ENCODE measurements around the gene CCDC88C.
"Not testable (repeated sequence)": the region's sequence is repeated elsewhere in the genome, so short reads cannot be mapped to it uniquely, and the experiment has no call there.

The CCDC88C gene

GRCh38 chr14:91269076-91269991 is 148.3 kb downstream of the CCDC88C start:
- no peak for DNase-seq (ENCODE audit: low read depth in 2 of 2)

DNA sequence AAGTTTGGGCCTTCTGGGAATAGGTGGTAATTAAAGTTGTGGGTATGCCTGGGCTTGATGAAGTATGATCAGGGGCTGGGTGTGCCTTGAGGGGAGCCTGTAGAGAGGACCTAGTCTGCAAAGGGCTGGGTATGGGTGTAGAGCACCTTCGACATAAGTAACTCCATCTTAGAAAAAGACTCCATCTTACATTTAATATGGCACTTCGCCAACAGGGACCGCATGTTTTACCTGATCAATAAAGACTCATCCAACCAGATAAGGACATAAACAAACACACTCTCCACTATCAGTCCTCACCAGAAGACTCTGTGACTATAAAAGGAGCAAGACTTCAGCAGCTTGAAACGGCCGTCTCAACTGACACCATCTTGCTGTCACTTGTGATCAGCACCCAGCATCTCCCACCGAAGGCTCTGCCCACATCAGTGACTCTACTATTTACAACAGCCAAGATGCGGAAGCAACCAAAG is 149.6 kb downstream of the CCDC88C start:
- DNase-seq (ENCODE audit: low read depth in 2 of 2) = no peak

GRCh38 chr14:91266276-91266675 is 151.3 kb downstream of the CCDC88C start:
- DNase-seq (ENCODE audit: low read depth in 2 of 2) = not testable (repeated sequence)

DNA sequence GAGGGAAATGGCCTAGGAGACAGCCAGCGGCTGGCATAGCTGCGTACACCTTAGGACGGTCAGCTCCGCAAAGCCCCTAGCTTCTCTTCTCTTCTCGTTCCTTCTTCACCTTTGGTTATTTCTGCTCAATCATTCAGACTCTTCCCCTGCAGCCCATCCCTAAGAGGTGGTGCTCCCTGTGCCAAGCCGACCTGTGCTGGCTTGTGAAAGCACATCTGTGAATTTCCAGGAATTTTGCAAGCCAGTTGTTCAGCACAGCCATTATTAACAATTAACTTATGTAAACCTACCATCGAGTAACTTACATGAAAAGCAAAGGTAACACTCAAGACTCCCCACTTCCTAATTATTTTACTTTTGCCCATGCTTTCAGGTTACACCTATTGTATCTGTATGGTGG is 152.2 kb downstream of the CCDC88C start:
- DNase-seq (ENCODE audit: low read depth in 2 of 2) = no peak

GRCh38 chr14:91264151-91265150 is 153.2 kb downstream of the CCDC88C start:
- DNase-seq (ENCODE audit: low read depth in 2 of 2) = no peak

- DNase-seq (ENCODE audit: low read depth in 2 of 2) = no peak
These were observed 154.3 kb downstream of the CCDC88C start for GRCh38 chr14:91263329-91263728.

DNA sequence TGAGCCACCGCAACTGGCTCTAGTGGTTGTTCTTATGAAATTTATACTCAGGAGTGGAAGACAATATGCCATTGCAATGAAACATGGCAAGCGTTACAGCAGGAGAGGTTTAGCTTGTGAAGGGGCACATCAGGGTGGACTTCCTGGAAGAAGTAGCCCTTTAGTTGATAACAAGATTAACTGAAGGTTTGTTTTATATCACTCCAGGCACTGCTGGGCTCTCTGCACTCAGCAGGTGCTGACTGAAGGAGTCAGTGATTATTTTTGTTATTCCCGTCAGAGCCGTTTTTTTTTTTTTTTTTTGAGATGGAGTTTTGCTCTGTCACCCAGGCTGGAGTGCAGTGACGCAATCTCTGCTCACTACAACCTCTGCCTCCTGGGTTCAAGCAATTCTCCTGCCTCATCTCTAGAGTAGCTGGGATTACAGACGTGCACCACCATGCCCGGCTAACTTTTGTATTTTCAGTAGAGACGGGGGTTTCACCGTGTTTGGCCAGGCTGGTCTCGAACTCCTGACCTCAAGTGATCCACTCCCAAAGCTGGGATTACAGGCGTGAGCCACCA is 155.6 kb downstream of the CCDC88C start:
- no peak for DNase-seq (ENCODE audit: low read depth in 2 of 2)

GRCh38 chr14:91261115-91261514 is 156.5 kb downstream of the CCDC88C start:
- no peak for DNase-seq (ENCODE audit: low read depth in 2 of 2)

DNA sequence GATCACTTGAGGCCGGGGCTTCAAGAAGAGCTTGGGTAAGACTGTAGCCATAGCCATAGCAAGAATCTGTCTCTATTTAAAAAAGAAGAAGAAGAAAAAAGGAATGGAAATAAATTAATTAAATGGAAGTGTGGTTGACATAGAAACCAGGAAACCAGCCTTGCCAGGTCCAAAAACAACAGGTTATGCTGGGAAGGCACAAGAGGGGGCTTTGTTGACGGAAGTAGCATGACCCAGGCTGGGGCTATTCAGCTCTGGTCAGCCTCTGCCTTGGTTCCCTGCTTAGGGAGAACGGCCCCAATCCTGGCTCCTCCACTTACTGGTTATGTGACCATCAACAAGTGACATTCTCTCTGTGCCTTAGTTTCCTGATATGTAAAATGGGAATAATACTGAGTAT is 158.7 kb downstream of the CCDC88C start:
- DNase-seq (ENCODE audit: low read depth in 2 of 2) = no peak

DNA sequence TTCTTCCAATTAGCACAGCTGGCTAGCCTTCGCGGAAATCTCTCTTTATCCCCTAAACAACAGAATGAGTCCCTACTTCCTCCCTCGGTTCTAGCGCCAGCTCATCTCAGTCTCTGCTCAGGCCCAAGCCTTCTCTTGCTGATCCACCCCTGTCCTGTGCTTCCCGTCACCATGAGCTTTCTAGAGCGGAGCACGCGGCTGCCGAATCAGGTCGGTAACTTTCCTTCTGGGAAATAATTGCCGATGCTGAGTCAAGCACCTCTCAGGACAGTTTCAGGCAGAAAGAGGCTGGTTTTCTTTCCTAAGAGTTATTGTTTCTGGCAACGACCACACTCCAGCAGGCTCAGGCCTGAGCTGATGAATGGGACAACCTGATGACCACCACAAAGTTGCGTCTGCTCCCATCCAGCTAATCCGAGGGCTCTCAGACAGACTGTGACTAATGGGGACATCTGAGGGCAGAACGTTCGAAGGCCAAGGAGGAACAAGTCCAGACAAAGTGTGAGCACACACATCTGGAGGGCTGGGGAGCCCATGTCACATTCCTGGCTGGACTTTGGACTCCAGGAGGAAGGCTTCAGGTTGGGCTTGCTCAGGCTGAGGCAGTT is 159.5 kb downstream of the CCDC88C start:
- no peak for DNase-seq (ENCODE audit: low read depth in 2 of 2)

GRCh38 chr14:91257328-91258010 is 160.2 kb downstream of the CCDC88C start:
- no peak for DNase-seq (ENCODE audit: low read depth in 2 of 2)

DNA sequence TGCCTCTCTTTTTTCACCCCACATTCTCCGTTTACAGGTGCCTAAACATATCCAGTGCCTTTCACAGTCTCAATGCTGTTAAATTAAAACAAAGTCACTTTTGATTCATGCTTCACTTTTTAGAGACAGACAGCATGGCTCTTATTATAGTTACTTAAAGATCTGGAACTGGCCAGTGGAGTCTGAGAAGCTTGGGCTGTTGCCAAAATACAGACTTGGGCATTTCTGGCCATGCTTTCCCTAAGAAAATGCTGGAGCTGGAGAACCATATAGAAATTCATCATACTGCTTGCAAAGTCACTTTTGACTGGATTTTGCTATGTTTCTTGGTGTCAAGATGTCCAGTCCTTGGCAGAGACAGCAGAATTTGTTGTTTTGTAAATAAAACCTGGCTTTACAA is 161.0 kb downstream of the CCDC88C start:
- no peak for DNase-seq (ENCODE audit: low read depth in 2 of 2)

- DNase-seq (ENCODE audit: low read depth in 2 of 2) = no peak
These were observed 162.5 kb downstream of the CCDC88C start for GRCh38 chr14:91255026-91255695.

- DNase-seq (ENCODE audit: low read depth in 2 of 2) = no peak
These were observed 163.2 kb downstream of the CCDC88C start for GRCh38 chr14:91254461-91254860.

DNA sequence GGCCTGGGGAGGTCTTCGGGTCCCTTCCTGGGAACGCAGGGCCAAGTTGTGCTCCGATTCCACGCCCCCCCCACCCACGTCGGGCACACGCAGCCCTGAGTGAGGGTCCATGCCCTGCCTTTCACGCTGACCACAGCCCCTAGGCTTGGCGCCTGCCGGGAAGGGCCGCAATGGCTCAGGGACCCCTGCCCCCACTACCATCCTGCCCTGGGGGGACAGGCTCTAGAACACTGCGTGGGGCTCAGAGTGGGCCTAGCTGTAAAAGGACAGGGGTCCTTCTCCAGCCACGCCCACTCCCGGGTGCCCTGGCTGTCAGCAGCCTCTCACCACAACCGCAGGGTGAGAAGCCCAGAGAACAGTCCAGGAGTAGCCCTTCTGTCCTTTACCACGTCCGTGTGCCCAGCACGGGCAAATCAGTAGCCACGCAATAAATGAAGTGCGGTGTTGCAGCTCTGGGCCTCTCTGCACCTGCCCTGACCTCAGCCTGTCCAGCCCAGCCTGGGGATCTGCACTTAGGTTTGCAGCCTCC is 163.8 kb downstream of the CCDC88C start:
- DNase-seq (ENCODE audit: low read depth in 2 of 2) = no peak

- DNase-seq (ENCODE audit: low read depth in 2 of 2) = peak in 1 of 2 donors; percentile 42
These were observed 164.5 kb downstream of the CCDC88C start for GRCh38 chr14:91252871-91253794.

DNA sequence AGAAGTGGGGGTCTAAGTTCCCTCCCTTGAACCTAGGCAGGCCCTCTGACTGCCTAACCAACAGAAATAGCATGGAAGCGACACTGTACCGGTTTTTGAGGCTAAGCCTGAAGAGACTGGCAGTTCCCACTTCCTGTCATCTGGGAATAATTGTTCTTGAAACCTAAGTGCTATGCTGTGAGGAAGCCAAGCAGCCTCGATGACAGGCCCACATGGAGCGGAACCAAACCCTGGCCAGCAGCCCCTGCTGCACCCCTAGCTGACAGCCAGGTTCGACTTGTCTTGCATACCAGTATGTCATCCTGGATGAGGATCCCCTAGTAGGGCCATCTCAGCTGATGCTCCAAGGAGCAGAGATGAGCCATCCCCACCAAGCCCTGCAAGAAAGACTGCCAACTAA is 166.7 kb downstream of the CCDC88C start:
- DNase-seq (ENCODE audit: low read depth in 2 of 2) = no peak

DNA sequence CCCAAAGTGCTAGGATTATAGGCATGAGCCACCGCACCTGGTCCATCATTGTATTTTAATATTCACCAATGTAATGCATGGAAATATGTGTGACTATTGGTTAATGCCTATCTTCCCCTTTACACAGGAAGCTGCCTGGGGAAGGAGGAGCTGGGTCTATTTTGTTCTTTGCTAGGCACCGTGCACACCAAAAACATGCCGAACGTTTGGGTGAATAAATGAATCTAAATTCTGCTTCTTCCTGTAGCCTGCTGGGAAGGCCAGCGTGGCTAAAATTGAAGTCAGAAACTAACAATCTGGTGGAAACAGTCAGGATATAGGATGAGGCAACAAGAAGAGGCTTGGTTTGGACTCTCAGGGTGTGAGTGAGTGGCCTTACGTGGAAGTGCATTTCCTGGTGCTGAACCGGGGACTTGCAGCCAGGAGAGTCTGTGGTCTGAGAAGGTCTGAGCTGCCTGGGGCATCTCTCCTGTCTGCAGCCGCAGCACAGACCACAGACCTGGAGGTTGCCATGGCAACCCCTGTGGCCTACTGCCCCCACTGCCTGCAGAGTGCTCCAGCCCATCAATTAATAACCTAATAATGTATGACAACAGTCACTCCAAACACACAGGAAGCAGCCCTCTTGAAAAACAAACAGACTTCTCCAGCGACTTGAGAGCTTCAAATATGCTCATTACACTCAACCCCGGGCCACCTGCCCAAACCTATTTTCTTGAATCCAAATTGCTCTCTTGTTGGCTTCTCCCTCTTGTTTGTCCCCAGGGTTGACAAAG is 167.6 kb downstream of the CCDC88C start:
- no peak for DNase-seq (ENCODE audit: low read depth in 2 of 2)

Measured in activated CD8-positive, alpha-beta memory T cell treated with anti-CD3 and anti-CD28 coated beads for 4 hours (primary cell).